Liver (tissue), 9 donors: Measurements from ENCODE around the gene HOXC13. TPM values are rescaled to one million over a fixed set of nuclear protein-coding genes. Genes with fewer than 3 reads are reported as not detected.

Experiments used
- DNase-seq: peaks from one replicate; pipeline ENCODE4 v3.0.0-alpha.2; 2017; ENCODE audit warnings: low spot score
- H3K27ac ChIP-seq, 2 donors: one replicate each; pipeline ENCODE4 v1.7.0; 2013; ENCODE audit warnings: inconsistent platforms in 2 of 2, low read length in 2 of 2, control low read depth in 1 of 2, low read depth in 1 of 2, mild to moderate bottlenecking in 1 of 2
- H3K27me3 ChIP-seq, 4 donors: one replicate each; pipeline versions ENCODE4 v1.6.1 to v1.7.0; 2013; ENCODE audit warnings: low read length in 3 of 4, inconsistent platforms in 1 of 4, mild to moderate bottlenecking in 1 of 4, moderate library complexity in 1 of 4; ENCODE audit not compliant: control insufficient read depth in 4 of 4, insufficient read depth in 4 of 4
- H3K36me3 ChIP-seq, 4 donors: one replicate each; pipeline versions ENCODE4 v1.6.1 to v1.7.0; 2013; ENCODE audit warnings: low read length in 3 of 4, mild to moderate bottlenecking in 3 of 4, low read depth in 1 of 4, moderate library complexity in 1 of 4; ENCODE audit not compliant: control insufficient read depth in 4 of 4, insufficient read depth in 3 of 4
- H3K4me1 ChIP-seq, 4 donors: one replicate each; pipeline versions ENCODE4 v1.6.1 to v1.7.0; 2013; ENCODE audit warnings: low read length in 3 of 4, mild to moderate bottlenecking in 3 of 4, moderate library complexity in 1 of 4; ENCODE audit not compliant: control insufficient read depth in 4 of 4, insufficient read depth in 4 of 4
- H3K4me3 ChIP-seq, 3 donors: one replicate each; pipeline versions ENCODE4 v1.6.1 to v1.7.0; 2013; ENCODE audit warnings: low read length in 3 of 3, control low read depth in 1 of 3, low read depth in 1 of 3, mild to moderate bottlenecking in 1 of 3
- H3K9ac ChIP-seq, 2 donors: one replicate each; pipeline ENCODE4 v1.7.0; 2013; ENCODE audit warnings: low read length in 2 of 2, mild to moderate bottlenecking in 2 of 2, moderate library complexity in 2 of 2, control low read depth in 1 of 2, low read depth in 1 of 2
- H3K9me3 ChIP-seq, 4 donors: one replicate each; pipeline versions ENCODE4 v1.6.1 to v1.7.0; 2013; ENCODE audit warnings: low read length in 3 of 4; ENCODE audit not compliant: control insufficient read depth in 4 of 4
- ATF3 ChIP-seq: IDR thresholded peaks from 2 replicates; pipeline ENCODE4 v1.6.1; 2016; ENCODE audit warnings: antibody characterized with exemption
- CTCF ChIP-seq: fragments of 150-350 bp; IDR thresholded peaks from 2 replicates; pipeline ENCODE4 v1.5.1; 2017; ENCODE audit warnings: improper control_type of control experiment, low read depth, low read length; ENCODE audit not compliant: missing input control
- EGR1 ChIP-seq, 2 donors: IDR thresholded peaks; 2 replicates each; pipeline ENCODE4 v1.6.1; 2016 to 2018; ENCODE audit warnings: antibody characterized with exemption in 2 of 2, low read depth in 2 of 2
- FOXA1 ChIP-seq: IDR thresholded peaks from 2 replicates; pipeline ENCODE4 v1.6.1; 2016; ENCODE audit warnings: antibody characterized with exemption
- FOXA2 ChIP-seq: IDR thresholded peaks from 2 replicates; pipeline ENCODE4 v1.6.1; 2016; ENCODE audit warnings: antibody characterized with exemption
- GABPA ChIP-seq, 2 donors: IDR thresholded peaks in 1 of 2; conservative IDR thresholded peaks in 1 of 2; 2 replicates each; pipeline ENCODE4 v1.6.1; 2016; ENCODE audit warnings: antibody characterized with exemption in 2 of 2, mild to moderate bottlenecking in 1 of 2, moderate library complexity in 1 of 2
- HNF4A ChIP-seq, 2 donors: conservative IDR thresholded peaks; 2 replicates each; pipeline ENCODE4 v1.6.1; 2016; ENCODE audit warnings: antibody characterized with exemption in 2 of 2, mild to moderate bottlenecking in 2 of 2
- HNF4G ChIP-seq: IDR thresholded peaks from 2 replicates; pipeline ENCODE4 v1.6.1; 2016; ENCODE audit warnings: antibody characterized with exemption
- JUND ChIP-seq, 2 donors: IDR thresholded peaks; 2 replicates each; pipeline ENCODE4 v1.6.1; 2016; ENCODE audit warnings: antibody characterized with exemption in 2 of 2
- NR2F2 ChIP-seq: IDR thresholded peaks from 2 replicates; pipeline ENCODE4 v1.6.1; 2016; ENCODE audit warnings: antibody characterized with exemption
- RAD21 ChIP-seq, 2 donors: IDR thresholded peaks; 2 replicates each; pipeline ENCODE4 v1.6.1; 2016; ENCODE audit warnings: antibody characterized with exemption in 2 of 2, mild to moderate bottlenecking in 2 of 2
- RXRA ChIP-seq, 2 donors: IDR thresholded peaks; 2 replicates each; pipeline ENCODE4 v1.6.1; 2017 to 2018; ENCODE audit warnings: antibody characterized with exemption in 2 of 2, mild to moderate bottlenecking in 1 of 2
- SP1 ChIP-seq: IDR thresholded peaks from 2 replicates; pipeline ENCODE4 v1.6.1; 2018; ENCODE audit warnings: antibody characterized with exemption, mild to moderate bottlenecking
- TAF1 ChIP-seq: conservative IDR thresholded peaks from 2 replicates; pipeline ENCODE4 v1.6.1; 2016; ENCODE audit warnings: antibody characterized with exemption, mild to moderate bottlenecking
- YY1 ChIP-seq: IDR thresholded peaks from 2 replicates; pipeline ENCODE4 v1.6.1; 2016; ENCODE audit warnings: antibody characterized with exemption, mild to moderate bottlenecking
- WGBS: extraction: QIAGEN DNeasy Blood & Tissue Kit; methylation state at CpG from one replicate; pipeline ENCODE4 v1.1.7; 2013; 5-methylcytosine and 5-hydroxymethylcytosine counted together
- polyA plus RNA-seq, 2 donors: library from polyadenylated mRNA; stranded (reverse) in 1 of 2; unstranded in 1 of 2; fragments of 200-250 nt in 1 of 2; fragments of >200 nt in 1 of 2; fragmentation: Nextera tagmentation in 1 of 2; extraction: Ambion mirVana in 1 of 2; gene quantifications; one replicate each; pipeline versions ENCODE4 v1.2.1 to v1.2.3, GENCODE V29; 2013 to 2015
- total RNA-seq, 2 donors: library from RNA; depleted of rRNA; stranded (reverse); fragments of >200 nt; gene quantifications; one replicate each; pipeline ENCODE4 v1.2.3, GENCODE V29; 2014
- TF ChIP-seq, protein P1 (sequence below): IDR thresholded peaks from 2 replicates; pipeline ENCODE4 v1.6.1; 2016; ENCODE audit warnings: antibody characterized with exemption
- TF ChIP-seq, protein P2 (sequence below): IDR thresholded peaks from 2 replicates; pipeline ENCODE4 v1.6.1; 2016; ENCODE audit warnings: antibody characterized with exemption
- TF ChIP-seq, protein P3 (sequence below): IDR thresholded peaks from 2 replicates; pipeline ENCODE4 v1.6.1; 2016; ENCODE audit warnings: antibody characterized with exemption, mild to moderate bottlenecking
- donor health status: healthy.
- donor health status: healthy.
- donor health status: healthy.
- donor health status: healthy.
- donor health status: healthy.

The HOXC13 gene
- total and polyA plus RNA-seq, 4 donors, result not detected

GRCh38 chr12:53939141-53940108, 794 bp downstream of the HOXC13 start:
- no peak overlapping the region for H3K9ac ChIP-seq
- WGBS, result 8% methylated on average over 91 of the region's 91 CpGs
- no peak for DNase-seq
- no peak overlapping the region for H3K4me3 ChIP-seq
- no peaks in the 10 kb centered on the region for H3K36me3 ChIP-seq
- peaks cover 6 to 36% (median 20%) of the 10 kb centered on the region in 4 donors for H3K27me3 ChIP-seq
- no peaks in the 10 kb centered on the region for H3K9me3 ChIP-seq
- H3K27ac ChIP-seq, result no peak overlapping the region
- H3K4me1 ChIP-seq, result peaks cover 0 to 3% (median 0%) of the 10 kb centered on the region in 4 donors
- no peak for TF ChIP-seq FOXA1
- TF ChIP-seq, protein P1, sequence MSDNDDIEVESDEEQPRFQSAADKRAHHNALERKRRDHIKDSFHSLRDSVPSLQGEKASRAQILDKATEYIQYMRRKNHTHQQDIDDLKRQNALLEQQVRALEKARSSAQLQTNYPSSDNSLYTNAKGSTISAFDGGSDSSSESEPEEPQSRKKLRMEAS, result no peak

- no peak for DNase-seq
- 11% methylated on average over 9 of the region's 9 CpGs for WGBS
- H3K9ac ChIP-seq, result no peak overlapping the region
Measured at GRCh38 chr12:53940443-53941014, 1.9 kb downstream of the HOXC13 start.

More at GRCh38 chr12:53940443-53941014, 1.9 kb downstream of the HOXC13 start:
- Histone ChIP-seq H3K9me3 (no peaks in the 10 kb centered on the region), H3K4me3 (no peak overlapping the region), H3K4me1 (peaks cover 0 to under 1% (median 0%) of the 10 kb centered on the region in 4 donors), H3K27ac (no peak overlapping the region), H3K27me3 (peaks cover 13 to 36% (median 21%) of the 10 kb centered on the region in 4 donors), H3K36me3 (no peaks in the 10 kb centered on the region)
- TF ChIP-seq HNF4A (conservative IDR thresholded peaks at IDR 0.05), result no peak
- TF ChIP-seq FOXA2, result no peak
- TF ChIP-seq, protein P2, sequence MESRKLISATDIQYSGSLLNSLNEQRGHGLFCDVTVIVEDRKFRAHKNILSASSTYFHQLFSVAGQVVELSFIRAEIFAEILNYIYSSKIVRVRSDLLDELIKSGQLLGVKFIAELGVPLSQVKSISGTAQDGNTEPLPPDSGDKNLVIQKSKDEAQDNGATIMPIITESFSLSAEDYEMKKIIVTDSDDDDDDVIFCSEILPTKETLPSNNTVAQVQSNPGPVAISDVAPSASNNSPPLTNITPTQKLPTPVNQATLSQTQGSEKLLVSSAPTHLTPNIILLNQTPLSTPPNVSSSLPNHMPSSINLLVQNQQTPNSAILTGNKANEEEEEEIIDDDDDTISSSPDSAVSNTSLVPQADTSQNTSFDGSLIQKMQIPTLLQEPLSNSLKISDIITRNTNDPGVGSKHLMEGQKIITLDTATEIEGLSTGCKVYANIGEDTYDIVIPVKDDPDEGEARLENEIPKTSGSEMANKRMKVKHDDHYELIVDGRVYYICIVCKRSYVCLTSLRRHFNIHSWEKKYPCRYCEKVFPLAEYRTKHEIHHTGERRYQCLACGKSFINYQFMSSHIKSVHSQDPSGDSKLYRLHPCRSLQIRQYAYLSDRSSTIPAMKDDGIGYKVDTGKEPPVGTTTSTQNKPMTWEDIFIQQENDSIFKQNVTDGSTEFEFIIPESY, result no peak
- TF ChIP-seq RAD21 (IDR thresholded peaks at IDR 0.05), result no peak
- no peak for TF ChIP-seq GABPA (IDR thresholded peaks at IDR 0.05 in 1 of 2, conservative IDR thresholded peaks at IDR 0.05 in 1 of 2)
- no peak for TF ChIP-seq YY1
- no peak for TF ChIP-seq ATF3
- TF ChIP-seq, protein P1, result no peak
- no peak for TF ChIP-seq NR2F2
- no peak for TF ChIP-seq CTCF
- TF ChIP-seq JUND (IDR thresholded peaks at IDR 0.05), result no peak
- TF ChIP-seq HNF4G, result no peak
- TF ChIP-seq, protein P3, sequence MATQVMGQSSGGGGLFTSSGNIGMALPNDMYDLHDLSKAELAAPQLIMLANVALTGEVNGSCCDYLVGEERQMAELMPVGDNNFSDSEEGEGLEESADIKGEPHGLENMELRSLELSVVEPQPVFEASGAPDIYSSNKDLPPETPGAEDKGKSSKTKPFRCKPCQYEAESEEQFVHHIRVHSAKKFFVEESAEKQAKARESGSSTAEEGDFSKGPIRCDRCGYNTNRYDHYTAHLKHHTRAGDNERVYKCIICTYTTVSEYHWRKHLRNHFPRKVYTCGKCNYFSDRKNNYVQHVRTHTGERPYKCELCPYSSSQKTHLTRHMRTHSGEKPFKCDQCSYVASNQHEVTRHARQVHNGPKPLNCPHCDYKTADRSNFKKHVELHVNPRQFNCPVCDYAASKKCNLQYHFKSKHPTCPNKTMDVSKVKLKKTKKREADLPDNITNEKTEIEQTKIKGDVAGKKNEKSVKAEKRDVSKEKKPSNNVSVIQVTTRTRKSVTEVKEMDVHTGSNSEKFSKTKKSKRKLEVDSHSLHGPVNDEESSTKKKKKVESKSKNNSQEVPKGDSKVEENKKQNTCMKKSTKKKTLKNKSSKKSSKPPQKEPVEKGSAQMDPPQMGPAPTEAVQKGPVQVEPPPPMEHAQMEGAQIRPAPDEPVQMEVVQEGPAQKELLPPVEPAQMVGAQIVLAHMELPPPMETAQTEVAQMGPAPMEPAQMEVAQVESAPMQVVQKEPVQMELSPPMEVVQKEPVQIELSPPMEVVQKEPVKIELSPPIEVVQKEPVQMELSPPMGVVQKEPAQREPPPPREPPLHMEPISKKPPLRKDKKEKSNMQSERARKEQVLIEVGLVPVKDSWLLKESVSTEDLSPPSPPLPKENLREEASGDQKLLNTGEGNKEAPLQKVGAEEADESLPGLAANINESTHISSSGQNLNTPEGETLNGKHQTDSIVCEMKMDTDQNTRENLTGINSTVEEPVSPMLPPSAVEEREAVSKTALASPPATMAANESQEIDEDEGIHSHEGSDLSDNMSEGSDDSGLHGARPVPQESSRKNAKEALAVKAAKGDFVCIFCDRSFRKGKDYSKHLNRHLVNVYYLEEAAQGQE, result no peak
- TF ChIP-seq FOXA1, result no peak
- TF ChIP-seq SP1, result no peak
- TF ChIP-seq EGR1 (IDR thresholded peaks at IDR 0.05; ENCODE audit: low read depth in 2 of 2), result no peak
- no peak for TF ChIP-seq RXRA (IDR thresholded peaks at IDR 0.05)
- TF ChIP-seq TAF1, result no peak
